ENCODE results near the gene VMP1. TPM values are rescaled to one million over a fixed set of nuclear protein-coding genes. Genes with fewer than 3 reads are reported as not detected.

VMP1 gene
- total and polyA plus RNA-seq, 2 of the 13 experiments (the other 11 are each of a cell fraction or from before 2014, with no cell fraction given): 186 to 271 TPM

GRCh38 chr17:59802160-59802559 is 94.7 kb downstream of the VMP1 start (continued):
- no peak for TF ChIP-seq GLMP (CRISPR knock-in tag; IDR thresholded peaks at IDR 0.05; ENCODE audit: borderline replicate concordance)
- no peak for TF ChIP-seq TGIF2 (CRISPR knock-in tag; IDR thresholded peaks at IDR 0.05)
- 0 out of 2 replicates have a peak, but pooled peaks have one; percentile 20 for TF ChIP-seq KDM3A (CRISPR knock-in tag; IDR thresholded peaks at IDR 0.05; ENCODE audit: low read depth)
- TF ChIP-seq, protein P1, sequence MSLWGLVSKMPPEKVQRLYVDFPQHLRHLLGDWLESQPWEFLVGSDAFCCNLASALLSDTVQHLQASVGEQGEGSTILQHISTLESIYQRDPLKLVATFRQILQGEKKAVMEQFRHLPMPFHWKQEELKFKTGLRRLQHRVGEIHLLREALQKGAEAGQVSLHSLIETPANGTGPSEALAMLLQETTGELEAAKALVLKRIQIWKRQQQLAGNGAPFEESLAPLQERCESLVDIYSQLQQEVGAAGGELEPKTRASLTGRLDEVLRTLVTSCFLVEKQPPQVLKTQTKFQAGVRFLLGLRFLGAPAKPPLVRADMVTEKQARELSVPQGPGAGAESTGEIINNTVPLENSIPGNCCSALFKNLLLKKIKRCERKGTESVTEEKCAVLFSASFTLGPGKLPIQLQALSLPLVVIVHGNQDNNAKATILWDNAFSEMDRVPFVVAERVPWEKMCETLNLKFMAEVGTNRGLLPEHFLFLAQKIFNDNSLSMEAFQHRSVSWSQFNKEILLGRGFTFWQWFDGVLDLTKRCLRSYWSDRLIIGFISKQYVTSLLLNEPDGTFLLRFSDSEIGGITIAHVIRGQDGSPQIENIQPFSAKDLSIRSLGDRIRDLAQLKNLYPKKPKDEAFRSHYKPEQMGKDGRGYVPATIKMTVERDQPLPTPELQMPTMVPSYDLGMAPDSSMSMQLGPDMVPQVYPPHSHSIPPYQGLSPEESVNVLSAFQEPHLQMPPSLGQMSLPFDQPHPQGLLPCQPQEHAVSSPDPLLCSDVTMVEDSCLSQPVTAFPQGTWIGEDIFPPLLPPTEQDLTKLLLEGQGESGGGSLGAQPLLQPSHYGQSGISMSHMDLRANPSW (CRISPR knock-in tag; IDR thresholded peaks at IDR 0.05; ENCODE audit: borderline replicate concordance): 0 out of 2 replicates have a peak, but pooled peaks have one; percentile 30
- no peak for TF ChIP-seq SMYD3 (CRISPR knock-in tag; IDR thresholded peaks at IDR 0.05)
- TF ChIP-seq, protein P2, sequence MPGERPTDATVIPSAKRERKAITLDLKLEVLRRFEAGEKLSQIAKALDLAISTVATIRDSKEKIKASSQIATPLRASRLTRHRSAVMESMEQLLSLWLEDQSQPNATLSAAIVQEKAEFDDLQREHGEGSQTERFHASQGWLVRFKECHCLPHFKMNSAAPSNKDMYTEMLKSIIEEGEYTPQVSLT (CRISPR knock-in tag; IDR thresholded peaks at IDR 0.05; ENCODE audit: borderline replicate concordance, low read depth): no peak
- TF ChIP-seq DPF2 (CRISPR knock-in tag; IDR thresholded peaks at IDR 0.05; ENCODE audit: borderline replicate concordance, low read depth): no peak
- no peak for TF ChIP-seq TBP (CRISPR knock-in tag; IDR thresholded peaks at IDR 0.05)
- TF ChIP-seq PAX8 (CRISPR knock-in tag; IDR thresholded peaks at IDR 0.05; ENCODE audit: borderline replicate concordance): no peak
- no peak for TF ChIP-seq ZNF557 (CRISPR knock-in tag; IDR thresholded peaks at IDR 0.05)
- no peak for TF ChIP-seq NFYB (CRISPR knock-in tag; IDR thresholded peaks at IDR 0.05)
- TF ChIP-seq ZNF766 (CRISPR knock-in tag; IDR thresholded peaks at IDR 0.05; ENCODE audit: borderline replicate concordance): no peak
- no peak for TF ChIP-seq HHEX (CRISPR knock-in tag; IDR thresholded peaks at IDR 0.05)
